Measurements from ENCODE around the gene KIF1C.

Gene KIF1C

DNA sequence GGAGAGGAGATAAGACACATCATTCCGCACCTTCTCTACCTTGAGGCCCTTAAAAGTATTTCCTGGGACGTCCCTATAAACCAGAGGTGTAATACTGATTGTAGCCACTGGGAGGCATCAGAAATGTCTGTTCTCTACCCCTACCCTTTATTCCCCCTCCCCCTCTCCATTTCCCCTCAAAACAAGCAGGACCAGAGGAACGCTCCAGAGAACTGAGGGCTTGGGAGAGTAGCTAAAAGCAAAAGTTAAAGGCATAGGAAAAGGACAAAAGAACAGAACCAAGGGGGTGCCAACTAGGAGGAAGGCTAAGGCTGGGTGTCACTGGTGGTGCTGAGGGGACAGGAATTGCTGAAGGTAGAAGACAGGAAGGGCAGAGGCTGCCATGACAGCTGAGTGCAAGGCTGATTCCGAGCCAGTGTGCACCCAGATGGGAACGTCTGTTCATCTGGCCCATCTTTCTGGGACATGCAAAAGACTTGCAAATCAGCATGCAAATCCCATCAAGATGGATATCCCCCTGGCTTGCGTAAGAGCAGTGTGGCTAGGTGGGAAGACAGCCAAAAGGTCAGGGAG is 17.0 kb upstream of the KIF1C start:
- no peak overlapping the region for H3K4me3 Mint-ChIP-seq
- H3K36me3 Mint-ChIP-seq, result no peaks in the 10 kb centered on the region
- H3K27ac Mint-ChIP-seq, result peak overlapping the region; percentile 80
- H3K27me3 Mint-ChIP-seq, result no peaks in the 10 kb centered on the region
- peaks cover 27% of the 10 kb centered on the region for H3K4me1 Mint-ChIP-seq (ENCODE audit: low read depth)
- no peaks in the 10 kb centered on the region for H3K9me3 Mint-ChIP-seq (ENCODE audit: low read depth)

- peak overlapping the region; percentile 58 for H3K27ac Mint-ChIP-seq
- H3K4me1 Mint-ChIP-seq (ENCODE audit: low read depth), result peaks cover 37% of the 10 kb centered on the region
- H3K9me3 Mint-ChIP-seq (ENCODE audit: low read depth), result no peaks in the 10 kb centered on the region
- H3K36me3 Mint-ChIP-seq, result no peaks in the 10 kb centered on the region
- no peak overlapping the region for H3K4me3 Mint-ChIP-seq
- no peaks in the 10 kb centered on the region for H3K27me3 Mint-ChIP-seq
Observed at GRCh38 chr17:4982305-4982704, 15.4 kb upstream of the KIF1C start.

GRCh38 chr17:4986403-4986802 is 11.3 kb upstream of the KIF1C start:
- Mint-ChIP-seq H3K36me3 (no peaks in the 10 kb centered on the region), H3K4me1 (ENCODE audit: low read depth) (peaks cover 42% of the 10 kb centered on the region), H3K27me3 (no peaks in the 10 kb centered on the region)

DNA sequence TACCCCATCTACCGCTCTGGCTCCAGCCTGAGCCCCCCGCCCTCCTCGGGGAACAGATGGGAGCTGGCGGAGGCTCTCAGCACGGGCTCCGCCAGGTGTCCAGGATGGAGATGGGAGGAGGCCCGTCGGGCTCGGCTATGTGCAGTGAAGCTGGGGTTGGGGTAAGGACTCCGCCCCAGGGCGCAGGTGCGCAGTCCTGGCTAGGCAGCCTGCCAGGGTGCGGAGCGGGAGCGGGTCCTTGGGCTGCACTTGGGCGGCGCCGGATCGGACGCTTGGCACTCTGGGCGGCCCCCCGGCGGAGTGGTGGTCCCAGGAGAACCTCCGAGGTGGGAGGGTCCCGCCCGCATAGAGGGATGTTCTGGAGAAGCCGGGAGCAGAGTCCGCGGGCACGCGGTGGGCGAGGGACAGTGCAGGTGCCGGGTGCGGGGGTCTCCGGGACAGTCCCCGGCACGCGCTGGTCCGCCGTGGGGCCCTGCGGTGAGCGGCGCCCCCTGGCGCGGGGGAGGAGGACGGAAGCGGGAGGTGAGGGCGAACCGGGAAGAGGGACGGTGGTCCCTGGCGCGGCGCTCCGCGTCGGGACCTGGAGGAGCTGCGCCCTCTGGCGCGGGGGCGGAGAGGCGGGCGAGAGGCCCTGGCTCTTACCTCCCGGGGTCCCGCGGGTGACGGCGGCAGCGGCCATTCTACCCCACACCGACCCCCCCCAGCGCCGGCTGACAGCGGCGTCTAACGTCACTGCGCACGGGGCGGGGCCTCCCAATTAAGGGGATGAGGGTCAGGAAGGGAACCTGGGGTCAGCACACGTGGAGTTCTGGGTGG is 10.6 kb upstream of the KIF1C start, which contains the start of gene CAMTA2:
TSS of gene CAMTA2 (minus strand) at position 725 of the 816 bp plus-strand sequence. CDS start 1,453 bp downstream, outside the sequence.
- Mint-ChIP-seq H3K36me3 (peaks cover 4% of the 10 kb centered on the region), H3K4me3 (peak within 1 kb of the TSS; percentile 92), H3K9me3 (ENCODE audit: low read depth) (no peaks in the 10 kb centered on the region), H3K4me1 (ENCODE audit: low read depth) (peaks cover 44% of the 10 kb centered on the region), H3K27ac (peak within 1 kb of the TSS; percentile 91), H3K27me3 (no peaks in the 10 kb centered on the region)

More at GRCh38 chr17:4986403-4986802, 11.3 kb upstream of the KIF1C start:
- Mint-ChIP-seq H3K9me3 (ENCODE audit: low read depth) (no peaks in the 10 kb centered on the region), H3K27ac (peak overlapping the region; percentile 86), H3K4me3 (peak overlapping the region; percentile 92)

DNA sequence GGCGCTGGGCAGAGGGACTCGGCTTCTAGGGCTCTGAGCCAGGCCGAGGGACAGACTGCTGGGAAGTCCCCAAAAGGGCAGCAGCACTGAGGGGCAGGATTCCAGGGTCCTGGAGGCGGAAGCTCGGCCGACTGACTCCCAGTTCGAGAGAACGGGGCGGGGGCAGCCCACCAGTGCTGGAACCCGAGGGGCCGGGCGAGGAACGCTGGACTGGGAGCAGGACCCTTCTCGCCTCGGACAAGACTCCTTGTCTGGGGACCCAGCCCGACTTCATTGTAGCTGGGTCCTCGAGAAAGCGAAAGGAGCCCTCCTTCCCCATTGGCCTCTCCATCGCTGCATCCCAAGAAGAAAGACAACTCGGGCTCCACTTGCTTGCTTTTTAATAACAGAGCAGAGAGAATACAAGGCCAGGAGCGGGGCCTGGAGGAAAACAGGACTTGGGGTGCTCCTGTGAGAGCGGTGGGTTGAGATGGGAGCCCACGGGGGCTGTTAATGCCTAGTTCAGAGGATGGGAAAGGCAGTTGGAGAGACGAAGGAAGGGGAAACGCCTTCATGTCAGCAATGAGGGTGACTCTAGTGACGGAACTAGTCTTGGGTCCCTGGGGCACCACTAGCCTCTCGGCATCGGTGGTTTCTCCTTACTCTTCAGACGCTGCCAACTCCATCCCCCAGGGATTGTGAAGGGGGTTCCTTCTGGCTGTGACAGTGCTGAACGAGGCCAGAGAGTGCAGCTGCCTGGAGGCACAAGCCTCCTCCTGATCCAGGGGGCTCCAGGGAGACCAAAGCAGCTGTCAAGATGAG is 9.8 kb upstream of the KIF1C start:
- peaks cover 40% of the 10 kb centered on the region for H3K4me1 Mint-ChIP-seq (ENCODE audit: low read depth)

GRCh38 chr17:4994081-4994595 is 3.6 kb upstream of the KIF1C start:
- H3K4me3 Mint-ChIP-seq, result no peak overlapping the region
- no peaks in the 10 kb centered on the region for H3K9me3 Mint-ChIP-seq (ENCODE audit: low read depth)
- peaks cover 27% of the 10 kb centered on the region for H3K4me1 Mint-ChIP-seq (ENCODE audit: low read depth)
- peaks cover 4% of the 10 kb centered on the region for H3K36me3 Mint-ChIP-seq
- no peak overlapping the region for H3K27ac Mint-ChIP-seq
- no peaks in the 10 kb centered on the region for H3K27me3 Mint-ChIP-seq

More for the DNA sequence above, 9.8 kb upstream of the KIF1C start:
- H3K27ac Mint-ChIP-seq, result peak overlapping the region; percentile 91
- H3K36me3 Mint-ChIP-seq, result peaks cover 4% of the 10 kb centered on the region
- H3K4me3 Mint-ChIP-seq, result peak overlapping the region; percentile 92
- H3K27me3 Mint-ChIP-seq, result no peaks in the 10 kb centered on the region
- H3K9me3 Mint-ChIP-seq (ENCODE audit: low read depth), result no peaks in the 10 kb centered on the region

- Mint-ChIP-seq H3K9me3 (ENCODE audit: low read depth) (no peaks in the 10 kb centered on the region), H3K36me3 (peaks cover 2% of the 10 kb centered on the region), H3K27me3 (no peaks in the 10 kb centered on the region), H3K27ac (peak overlapping the region; percentile 34), H3K4me3 (peak overlapping the region; percentile 81), H3K4me1 (ENCODE audit: low read depth) (peaks cover 21% of the 10 kb centered on the region)
Observed at GRCh38 chr17:4998027-4998731, 429 bp downstream of the KIF1C start.

DNA sequence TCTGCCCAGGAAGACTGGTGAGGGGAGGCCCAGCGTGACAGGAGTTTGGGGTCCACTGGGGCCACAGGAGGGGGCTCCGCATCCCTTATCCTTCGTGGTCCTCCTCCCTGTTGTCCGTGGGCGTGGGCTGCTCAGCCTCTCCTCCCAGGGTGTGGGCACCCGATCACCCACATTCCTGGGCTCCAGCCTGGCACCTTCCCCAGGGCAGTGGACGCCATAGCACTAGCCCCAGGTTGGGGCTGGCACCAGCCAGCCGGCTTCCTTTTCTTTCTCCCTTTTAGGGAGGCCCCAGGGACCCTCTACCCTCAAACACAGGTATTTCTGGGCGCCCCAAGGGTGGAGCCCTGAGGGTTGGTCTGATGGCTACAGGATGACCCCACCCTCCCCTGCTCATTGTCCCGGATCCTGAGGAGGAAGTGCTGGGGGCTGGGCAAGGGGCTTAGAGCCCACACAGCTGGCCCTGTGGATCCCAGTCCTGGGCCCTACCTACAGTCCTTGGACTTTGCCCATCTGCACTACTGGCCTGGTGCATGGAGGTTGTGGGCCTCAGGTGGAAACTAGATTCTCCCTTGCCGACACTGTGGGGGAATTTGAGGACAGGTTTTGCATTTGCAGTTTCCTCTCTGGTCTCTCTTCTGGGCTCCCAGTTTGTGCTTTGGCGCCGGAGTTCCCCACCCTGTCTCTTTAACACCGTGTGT is 1.1 kb downstream of the KIF1C start:
- Mint-ChIP-seq H3K36me3 (peaks cover 2% of the 10 kb centered on the region), H3K4me1 (ENCODE audit: low read depth) (peaks cover 21% of the 10 kb centered on the region), H3K27ac (peak overlapping the region; percentile 66), H3K4me3 (peak overlapping the region; percentile 81), H3K27me3 (no peaks in the 10 kb centered on the region), H3K9me3 (ENCODE audit: low read depth) (no peaks in the 10 kb centered on the region)

GRCh38 chr17:4999430-5000093 is 1.8 kb downstream of the KIF1C start:
- H3K27ac Mint-ChIP-seq, result peak overlapping the region; percentile 66
- H3K4me3 Mint-ChIP-seq, result peak overlapping the region; percentile 81
- H3K27me3 Mint-ChIP-seq, result no peaks in the 10 kb centered on the region
- H3K36me3 Mint-ChIP-seq, result peaks cover 5% of the 10 kb centered on the region
- no peaks in the 10 kb centered on the region for H3K9me3 Mint-ChIP-seq (ENCODE audit: low read depth)
- H3K4me1 Mint-ChIP-seq (ENCODE audit: low read depth), result peaks cover 21% of the 10 kb centered on the region

DNA sequence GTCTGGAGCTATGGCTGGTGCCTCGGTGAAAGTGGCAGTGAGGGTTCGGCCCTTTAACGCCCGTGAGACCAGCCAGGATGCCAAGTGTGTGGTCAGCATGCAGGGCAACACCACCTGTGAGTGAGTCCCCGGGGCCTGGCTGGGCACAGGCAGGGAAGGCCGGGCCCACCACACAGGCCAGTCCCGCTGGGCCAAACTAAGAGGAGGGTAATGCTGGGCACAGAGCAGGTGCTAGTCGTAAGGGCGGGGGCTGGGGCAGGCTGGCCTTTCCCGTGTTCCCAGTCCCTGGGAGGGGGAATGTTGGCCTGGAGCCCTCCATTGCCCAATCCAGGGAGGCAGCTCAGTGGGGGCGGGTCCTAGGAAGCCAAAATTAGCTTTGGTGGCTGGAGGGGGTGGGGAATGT is 2.5 kb downstream of the KIF1C start:
- H3K27ac Mint-ChIP-seq, result no peak overlapping the region
- H3K4me1 Mint-ChIP-seq (ENCODE audit: low read depth), result peaks cover 19% of the 10 kb centered on the region
- no peaks in the 10 kb centered on the region for H3K27me3 Mint-ChIP-seq
- peaks cover 8% of the 10 kb centered on the region for H3K36me3 Mint-ChIP-seq
- no peak overlapping the region for H3K4me3 Mint-ChIP-seq
- no peaks in the 10 kb centered on the region for H3K9me3 Mint-ChIP-seq (ENCODE audit: low read depth)

DNA sequence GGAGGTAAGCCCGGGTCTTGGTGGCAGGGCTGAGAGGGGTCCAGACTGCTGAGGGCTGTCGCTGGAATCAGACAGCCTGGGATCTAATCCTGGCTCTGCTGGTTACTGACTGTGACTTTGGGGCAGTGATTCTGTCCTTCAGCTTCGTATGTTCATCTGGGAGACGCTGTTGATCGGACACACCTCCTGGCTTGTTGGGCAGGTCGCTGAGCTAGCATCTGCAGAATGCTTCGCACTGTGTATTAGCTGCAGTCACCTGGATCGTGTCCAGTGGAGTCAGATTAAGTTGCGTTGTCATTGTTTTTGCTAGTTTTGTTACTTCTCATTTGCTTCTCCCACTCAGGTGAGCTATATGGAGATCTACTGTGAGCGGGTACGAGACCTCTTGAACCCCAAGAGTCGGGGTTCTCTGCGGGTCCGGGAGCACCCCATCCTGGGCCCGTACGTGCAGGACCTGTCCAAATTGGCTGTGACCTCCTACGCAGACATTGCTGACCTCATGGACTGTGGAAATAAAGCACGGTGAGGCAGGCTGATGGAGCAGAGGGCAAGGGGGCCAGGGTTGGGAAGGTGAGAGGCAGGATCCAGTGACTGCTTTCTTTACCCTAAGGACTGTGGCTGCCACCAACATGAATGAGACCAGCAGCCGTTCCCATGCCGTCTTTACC is 4.5 kb downstream of the KIF1C start:
- no peak overlapping the region for H3K4me3 Mint-ChIP-seq
- H3K27me3 Mint-ChIP-seq, result no peaks in the 10 kb centered on the region
- H3K36me3 Mint-ChIP-seq, result peaks cover 10% of the 10 kb centered on the region

DNA sequence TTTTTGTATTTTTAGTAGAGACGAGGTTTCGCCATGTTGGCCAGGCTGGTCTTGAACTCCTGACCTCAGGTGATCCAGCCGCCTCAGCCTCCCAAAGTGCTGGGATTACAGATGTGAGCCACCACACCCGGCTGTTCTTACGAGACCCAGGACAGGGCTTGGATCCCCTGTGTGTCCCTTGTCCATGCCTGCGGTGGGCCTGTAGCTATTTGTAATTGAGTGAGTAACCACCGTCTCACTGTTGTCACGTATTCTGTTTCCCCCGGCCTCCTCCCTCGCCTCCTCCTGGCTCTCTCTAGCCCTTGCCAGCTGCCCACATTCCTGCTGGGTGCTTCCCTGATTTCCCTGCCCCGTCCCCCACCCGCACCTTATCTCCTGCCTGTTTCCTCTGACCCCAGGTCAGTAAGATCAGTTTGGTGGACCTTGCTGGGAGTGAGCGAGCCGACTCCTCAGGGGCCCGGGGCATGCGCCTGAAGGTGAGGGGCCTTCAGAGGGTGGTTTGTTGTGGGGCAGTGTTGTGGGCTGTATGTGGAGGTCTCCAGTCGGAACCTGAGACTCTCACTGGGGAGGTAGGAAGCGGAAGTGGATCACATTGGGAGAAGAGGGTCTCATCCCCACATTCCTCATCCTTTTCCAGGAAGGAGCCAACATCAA is 5.6 kb downstream of the KIF1C start:
- H3K4me1 Mint-ChIP-seq (ENCODE audit: low read depth), result peaks cover 15% of the 10 kb centered on the region
- H3K27ac Mint-ChIP-seq, result no peak overlapping the region
- no peaks in the 10 kb centered on the region for H3K9me3 Mint-ChIP-seq (ENCODE audit: low read depth)
- H3K4me3 Mint-ChIP-seq, result no peak overlapping the region
- H3K36me3 Mint-ChIP-seq, result peaks cover 13% of the 10 kb centered on the region
- no peaks in the 10 kb centered on the region for H3K27me3 Mint-ChIP-seq

More for the DNA sequence above, 4.5 kb downstream of the KIF1C start:
- no peaks in the 10 kb centered on the region for H3K9me3 Mint-ChIP-seq (ENCODE audit: low read depth)
- no peak overlapping the region for H3K27ac Mint-ChIP-seq
- H3K4me1 Mint-ChIP-seq (ENCODE audit: low read depth), result peaks cover 16% of the 10 kb centered on the region

GRCh38 chr17:5011928-5012327 is 14.2 kb downstream of the KIF1C start:
- no peaks in the 10 kb centered on the region for H3K9me3 Mint-ChIP-seq (ENCODE audit: low read depth)
- no peak overlapping the region for H3K4me3 Mint-ChIP-seq
- H3K36me3 Mint-ChIP-seq, result peaks cover 2% of the 10 kb centered on the region
- no peak overlapping the region for H3K27ac Mint-ChIP-seq
- H3K27me3 Mint-ChIP-seq, result no peaks in the 10 kb centered on the region
- H3K4me1 Mint-ChIP-seq (ENCODE audit: low read depth), result peaks cover 2% of the 10 kb centered on the region

All from activated naive CD8-positive, alpha-beta T cell (primary cell).